Measurements from ENCODE around the gene DOCK1.
"Not testable (repeated sequence)": the region's sequence is repeated elsewhere in the genome, so short reads cannot be mapped to it uniquely, and the experiment has no call there.

Gene DOCK1

GRCh38 chr10:126898460-126898859, 6.8 kb upstream of the DOCK1 start:
- no peaks in the 10 kb centered on the region for H3K36me3 ChIP-seq

GRCh38 chr10:126899529-126899928, 5.7 kb upstream of the DOCK1 start:
- H3K36me3 ChIP-seq; H3K9me3 ChIP-seq (ENCODE audit: severe bottlenecking); H3K4me3 ChIP-seq (ENCODE audit: low read depth, low read length); H3K27ac ChIP-seq; H3K27me3 ChIP-seq (ENCODE audit: insufficient read depth, low read depth, severe bottlenecking); DNase-seq: not testable (repeated sequence)

More at GRCh38 chr10:126898460-126898859, 6.8 kb upstream of the DOCK1 start:
- Histone ChIP-seq H3K4me3 (ENCODE audit: low read depth, low read length) (no peak overlapping the region), H3K27me3 (ENCODE audit: insufficient read depth, low read depth, severe bottlenecking) (no peaks in the 10 kb centered on the region), H3K9me3 (ENCODE audit: severe bottlenecking) (peaks cover 9% of the 10 kb centered on the region), H3K27ac (no peak overlapping the region)
- TF ChIP-seq CTCF (IDR thresholded peaks at IDR 0.05; ENCODE audit: low read depth, low read length), result no peak
- no peak for DNase-seq

- H3K4me3 ChIP-seq (ENCODE audit: low read depth, low read length), result no peak overlapping the region
- TF ChIP-seq CTCF (IDR thresholded peaks at IDR 0.05; ENCODE audit: low read depth, low read length), result no peak
- no peak overlapping the region for H3K27ac ChIP-seq
- DNase-seq, result no peak
- H3K27me3 ChIP-seq (ENCODE audit: insufficient read depth, low read depth, severe bottlenecking), result no peaks in the 10 kb centered on the region
- H3K9me3 ChIP-seq (ENCODE audit: severe bottlenecking), result peaks cover 9% of the 10 kb centered on the region
- no peaks in the 10 kb centered on the region for H3K36me3 ChIP-seq
These were observed 3.1 kb upstream of the DOCK1 start for GRCh38 chr10:126902157-126902556.

GRCh38 chr10:126903656-126904360, 1.4 kb upstream of the DOCK1 start:
- peaks cover 6% of the 10 kb centered on the region for H3K9me3 ChIP-seq (ENCODE audit: severe bottlenecking)
- H3K36me3 ChIP-seq, result no peaks in the 10 kb centered on the region
- no peak for TF ChIP-seq CTCF (IDR thresholded peaks at IDR 0.05; ENCODE audit: low read depth, low read length)
- no peak for DNase-seq
- no peak overlapping the region for H3K4me3 ChIP-seq (ENCODE audit: low read depth, low read length)
- H3K27me3 ChIP-seq (ENCODE audit: insufficient read depth, low read depth, severe bottlenecking), result no peaks in the 10 kb centered on the region
- H3K27ac ChIP-seq, result no peak overlapping the region

- Histone ChIP-seq H3K36me3 (no peaks in the 10 kb centered on the region), H3K9me3 (ENCODE audit: severe bottlenecking) (peaks cover 3% of the 10 kb centered on the region), H3K4me3 (ENCODE audit: low read depth, low read length) (peak overlapping the region; percentile 72), H3K27ac (0 out of 2 replicates have a peak overlapping the region, but pooled peaks have one; percentile 52), H3K27me3 (ENCODE audit: insufficient read depth, low read depth, severe bottlenecking) (no peaks in the 10 kb centered on the region)
- no peak for TF ChIP-seq CTCF (IDR thresholded peaks at IDR 0.05; ENCODE audit: low read depth, low read length)
- no peak for DNase-seq
These were observed 761 bp upstream of the DOCK1 start for GRCh38 chr10:126904516-126904817.

- no peaks in the 10 kb centered on the region for H3K27me3 ChIP-seq (ENCODE audit: insufficient read depth, low read depth, severe bottlenecking)
- TF ChIP-seq CTCF (IDR thresholded peaks at IDR 0.05; ENCODE audit: low read depth, low read length), result no peak
- no peak for DNase-seq
- no peak overlapping the region for H3K27ac ChIP-seq
- no peaks in the 10 kb centered on the region for H3K36me3 ChIP-seq
- no peaks in the 10 kb centered on the region for H3K9me3 ChIP-seq (ENCODE audit: severe bottlenecking)
- peak overlapping the region; percentile 36 for H3K4me3 ChIP-seq (ENCODE audit: low read depth, low read length)
These were observed 812 bp downstream of the DOCK1 start for GRCh38 chr10:126905776-126906703.

Data from WERI-Rb-1 (cell line).